Adrenal gland (tissue), 12 donors: ENCODE measurements around the gene TAF1B. TPM values are rescaled to one million over a fixed set of nuclear protein-coding genes. Genes with fewer than 3 reads are reported as not detected.

Source experiments
- DNase-seq, 7 donors: peaks; one replicate each; pipeline ENCODE4 v3.0.0-alpha.2; 2019 to 2020
- H3K27ac ChIP-seq, 5 donors: fragments of 200-600 bp; sonication (generic) in 4 of 5; 1 replicate in 3 of 5; 2 replicates in 2 of 5; pipeline versions ENCODE4 v1.5.1 to v1.8.0; 2016 to 2020; ENCODE audit warnings: mild to moderate bottlenecking in 1 of 5
- H3K27me3 ChIP-seq: fragments of 200-600 bp; 2 replicates; pipeline ENCODE4 v1.8.0; 2021
- H3K36me3 ChIP-seq, 2 donors: fragments of 200-600 bp; replicated peaks in 1 of 2; 1 replicate in 1 of 2; 2 replicates in 1 of 2; pipeline versions ENCODE4 v1.5.1 to v1.8.0; 2018 to 2022
- H3K4me1 ChIP-seq, 2 donors: fragments of 200-600 bp; replicated peaks in 1 of 2; 1 replicate in 1 of 2; 2 replicates in 1 of 2; pipeline versions ENCODE4 v1.5.1 to v1.8.0; 2018 to 2021
- H3K4me3 ChIP-seq, 4 donors: fragments of 200-600 bp; sonication (generic) in 3 of 4; one replicate each; pipeline ENCODE4 v1.5.1; 2016 to 2018
- H3K9me3 ChIP-seq, 3 donors: fragments of 200-600 bp; sonication (generic) in 1 of 3; replicated peaks in 1 of 3; 1 replicate in 2 of 3; 2 replicates in 1 of 3; pipeline versions ENCODE4 v1.5.1 to v1.8.0; 2016 to 2021
- CTCF ChIP-seq, 6 experiments: fragments of 450-650 bp in 4 of 6; fragments of 200-600 bp in 2 of 6; sonication (generic) in 1 of 6; IDR thresholded peaks; 1 replicate in 5 of 6; 2 replicates in 1 of 6; pipeline versions ENCODE4 v1.5.1 to v1.8.0; 2016 to 2021; ENCODE audit warnings: antibody characterized with exemption in 6 of 6, mild to moderate bottlenecking in 2 of 6, moderate library complexity in 1 of 6
- POLR2A ChIP-seq, 2 donors: fragments of 450-650 bp; IDR thresholded peaks; one replicate each; pipeline ENCODE4 v1.6.1; 2017; ENCODE audit warnings: antibody characterized with exemption in 2 of 2, mild to moderate bottlenecking in 2 of 2, moderate library complexity in 1 of 2
- WGBS, 4 donors: extraction: QIAGEN DNeasy Blood & Tissue Kit in 2 of 4; methylation state at CpG; one replicate each; pipeline versions ENCODE4 v1.1.5 to v1.1.7; 2013 to 2017; 5-methylcytosine and 5-hydroxymethylcytosine counted together
- intact Hi-C, 2 donors: fragments of 100-400 bp; cut with DNase I; formaldehyde crosslinking; loops; one replicate each; pipeline versions ENCODE4 v1.14.1 to v1.15.0; 2022 to 2023
- polyA plus RNA-seq, 3 donors: library from polyadenylated mRNA; stranded (reverse); fragments of 200-250 nt in 2 of 3; fragments of 350-450 nt in 1 of 3; fragmentation: Illumina TruSeq in 1 of 3; extraction: RNeasy Lipid Tissue Mini Kit (QIAGEN cat#74804) in 1 of 3; gene quantifications; one replicate each; pipeline ENCODE4 v1.2.3, GENCODE V29; 2013 to 2014
- total RNA-seq, 9 donors: library from RNA; depleted of rRNA in 4 of 9; stranded (reverse); fragments of >200 nt in 4 of 9; fragments of 120-200 nt in 1 of 9; fragmentation: NEBNext Ultra II Directional in 1 of 9; extraction: Animal tissue kit (Norgen Biotek cat#: 25700) in 1 of 9; gene quantifications; one replicate each; pipeline versions ENCODE4 v1.1.0 to v1.2.4, GENCODE V29; 2013 to 2023
- donor health status: healthy with polysubstance abuse.
- donor health status: Bipolar disorder and iron deficiency.
- donor health status: DM: yes; HTN: yes; CAD: no.
- donor health status: DM: no; HTN: no; CAD: no.
- donor health status: DM: no; HTN: no; CAD: no.
- donor health status: DM: yes; HTN: yes; CAD: no.

Gene TAF1B
- total and polyA plus RNA-seq, 12 donors, result 3.1 to 21.6 (median 14.9) TPM

GRCh38 chr2:9979977-9980376 lies 136.7 kb downstream of the TAF1B start:
- no peak for DNase-seq
- no peaks in the 10 kb centered on the region for H3K27me3 ChIP-seq
- no peak overlapping the region for H3K27ac ChIP-seq
- TF ChIP-seq CTCF (IDR thresholded peaks at IDR 0.05), result no peak
- no peak for TF ChIP-seq POLR2A (IDR thresholded peaks at IDR 0.05)
- 80 to 88% (median 83%) methylated on average over 6 of the region's 6 CpGs for whole genome bisulfite sequencing, 4 donors
- no peaks in the 10 kb centered on the region for H3K9me3 ChIP-seq
- intact Hi-C loops, result loop anchor here in 1 of 2 donors (5.0 kb wide), 1 partner anchor 67 kb away; no protein-coding TSS in a partner anchor
- H3K4me1 ChIP-seq, result peaks cover 0 to 26% of the 10 kb centered on the region in 2 donors
- no peak overlapping the region for H3K4me3 ChIP-seq
- no peaks in the 10 kb centered on the region for H3K36me3 ChIP-seq

GRCh38 chr2:9980520-9980919 lies 137.2 kb downstream of the TAF1B start:
- intact Hi-C loops, result loop anchor here in 1 of 2 donors (5.0 kb wide), 1 partner anchor 67 kb away; no protein-coding TSS in a partner anchor
- Histone ChIP-seq H3K9me3 (no peaks in the 10 kb centered on the region), H3K27me3 (no peaks in the 10 kb centered on the region), H3K36me3 (no peaks in the 10 kb centered on the region), H3K4me3 (no peak overlapping the region), H3K4me1 (peaks cover 0 to 28% of the 10 kb centered on the region in 2 donors), H3K27ac (no peak overlapping the region)
- TF ChIP-seq POLR2A (IDR thresholded peaks at IDR 0.05) (no peak), CTCF (IDR thresholded peaks at IDR 0.05) (no peak)
- WGBS, 4 donors, result 78 to 88% (median 80%) methylated on average over 2 of the region's 2 CpGs
- no peak for DNase-seq

- H3K9me3 ChIP-seq, result no peaks in the 10 kb centered on the region
- H3K4me3 ChIP-seq, result no peak overlapping the region
- no peaks in the 10 kb centered on the region for H3K27me3 ChIP-seq
- TF ChIP-seq POLR2A (IDR thresholded peaks at IDR 0.05) (no peak), CTCF (IDR thresholded peaks at IDR 0.05) (no peak)
- 82 to 95% (median 88%) methylated on average over 3 of the region's 3 CpGs for WGBS, 4 donors
- intact Hi-C loops, result loop anchor here (2.0 to 5.0 kb wide), 2 partner anchors 66 to 67 kb away; no protein-coding TSS in a partner anchor
- H3K27ac ChIP-seq, result no peak overlapping the region
- no peaks in the 10 kb centered on the region for H3K36me3 ChIP-seq
- H3K4me1 ChIP-seq, result peaks cover 0 to 19% of the 10 kb centered on the region in 2 donors
- DNase-seq, result no peak
Observed at GRCh38 chr2:9981655-9982054, 138.4 kb downstream of the TAF1B start.

GRCh38 chr2:9982248-9982647 lies 139.0 kb downstream of the TAF1B start:
- WGBS, 4 donors, result 76 to 82% (median 79%) methylated on average over 8 of the region's 8 CpGs
- no peak for TF ChIP-seq POLR2A (IDR thresholded peaks at IDR 0.05)
- no peak for TF ChIP-seq CTCF (IDR thresholded peaks at IDR 0.05)
- intact Hi-C loops, result loop anchor here (2.0 to 5.0 kb wide), 2 partner anchors 65 to 67 kb away; no protein-coding TSS in a partner anchor
- Histone ChIP-seq H3K4me1 (peaks cover 0 to 19% of the 10 kb centered on the region in 2 donors), H3K9me3 (no peaks in the 10 kb centered on the region), H3K27ac (no peak overlapping the region), H3K36me3 (no peaks in the 10 kb centered on the region), H3K4me3 (no peak overlapping the region), H3K27me3 (no peaks in the 10 kb centered on the region)
- no peak for DNase-seq
